Loucy (cell line): Measurements from ENCODE around the gene HAUS8.

Experiments used
- H2AFZ ChIP-seq: fragments of 200-600 bp; sonication (generic); 2 replicates; pipeline ENCODE4 v1.6.0; 2016; ENCODE audit warnings: antibody characterized with exemption, mild to moderate bottlenecking, low read length, moderate library complexity
- H3F3A ChIP-seq: fragments of 200-600 bp; 2 replicates; pipeline ENCODE4 v1.6.0; 2016; ENCODE audit warnings: antibody characterized with exemption, low read depth, mild to moderate bottlenecking
- H3K27me3 ChIP-seq: fragments of 200-600 bp; sonication (generic); 2 replicates; pipeline ENCODE4 v1.6.1; 2014; ENCODE audit warnings: low read length, mild to moderate bottlenecking; ENCODE audit not compliant: insufficient read depth, poor library complexity, severe bottlenecking
- H3K36me3 ChIP-seq: fragments of 200-600 bp; sonication (generic); 2 replicates; pipeline ENCODE4 v1.6.1; 2016; ENCODE audit warnings: low read length; ENCODE audit not compliant: insufficient read depth
- H3K4me1 ChIP-seq: fragments of 200-600 bp; sonication (generic); 2 replicates; pipeline ENCODE4 v1.5.1; 2014; ENCODE audit warnings: low read length, mild to moderate bottlenecking; ENCODE audit not compliant: insufficient read depth, poor library complexity, severe bottlenecking
- H3K4me2 ChIP-seq: fragments of 200-600 bp; sonication (generic); 2 replicates; pipeline ENCODE4 v1.6.0; 2014; ENCODE audit warnings: antibody characterized with exemption, low read length, low read depth, mild to moderate bottlenecking; ENCODE audit not compliant: poor library complexity, severe bottlenecking
- H3K4me3 ChIP-seq: fragments of 200-600 bp; sonication (generic); 2 replicates; pipeline ENCODE4 v1.5.1; 2014; ENCODE audit warnings: low read length, mild to moderate bottlenecking, mixed read lengths; ENCODE audit not compliant: poor library complexity, severe bottlenecking
- H3K79me2 ChIP-seq: fragments of 200-600 bp; sonication (generic); 2 replicates; pipeline ENCODE4 v1.6.1; 2014; ENCODE audit warnings: low read length; ENCODE audit not compliant: insufficient read depth
- H3K9ac ChIP-seq: fragments of 200-600 bp; sonication (generic); 2 replicates; pipeline ENCODE4 v1.6.0; 2014; ENCODE audit warnings: mild to moderate bottlenecking, low read depth, low read length, moderate library complexity; ENCODE audit not compliant: poor library complexity, severe bottlenecking
- H3K9me2 ChIP-seq: fragments of 200-600 bp; sonication (generic); replicated peaks from 2 replicates; pipeline ENCODE4 v1.6.1; 2016; ENCODE audit warnings: low read depth, low read length, mixed read lengths
- H3K9me3 ChIP-seq: fragments of 200-600 bp; sonication (generic); 2 replicates; pipeline ENCODE4 v1.6.1; 2014; ENCODE audit warnings: mild to moderate bottlenecking, antibody characterized with exemption, low read length, low read depth; ENCODE audit not compliant: insufficient read depth
- H4K20me1 ChIP-seq: fragments of 200-600 bp; sonication (generic); 2 replicates; pipeline ENCODE4 v1.6.0; 2014; ENCODE audit warnings: antibody characterized with exemption, low read length, mild to moderate bottlenecking; ENCODE audit not compliant: insufficient read depth, poor library complexity, severe bottlenecking
- EZH2phosphoT487 ChIP-seq: fragments of 200-600 bp; IDR thresholded peaks from 2 replicates; pipeline ENCODE4 v1.6.1; 2018; ENCODE audit warnings: antibody characterized with exemption, mild to moderate bottlenecking, moderate library complexity, borderline replicate concordance
- TF ChIP-seq, protein P1 (sequence below): fragments of 200-600 bp; sonication (generic); conservative IDR thresholded peaks from 2 replicates; pipeline ENCODE4 v1.5.1; 2014; ENCODE audit warnings: mild to moderate bottlenecking, antibody characterized with exemption, low read length

The HAUS8 gene

DNA sequence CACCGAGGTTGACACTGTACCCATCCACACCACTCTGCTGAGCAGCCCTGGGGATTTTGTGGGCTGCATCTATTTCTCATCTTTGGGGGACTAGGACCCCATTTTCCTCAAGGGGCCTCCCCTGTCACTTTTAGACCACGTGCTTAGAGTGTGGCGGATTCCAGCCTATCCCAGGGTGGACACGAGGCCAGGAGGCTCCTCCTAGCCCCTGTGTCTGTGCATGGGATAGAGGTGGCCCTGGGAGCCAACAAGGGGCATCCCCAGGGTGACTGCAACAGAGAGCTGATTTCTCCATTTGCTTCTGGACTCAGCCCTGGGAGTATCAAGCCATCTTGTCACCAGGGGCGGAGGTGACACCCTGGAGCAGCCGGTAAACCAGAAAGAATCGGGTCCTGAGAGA lies 72.8 kb downstream of the HAUS8 start:
- no peaks in the 10 kb centered on the region for H3K36me3 ChIP-seq
- H3K9ac ChIP-seq: no peak overlapping the region
- H3K9me3 ChIP-seq: peaks cover 3% of the 10 kb centered on the region; the same call in 1 of the 2 replicates
- H2AFZ ChIP-seq: peak overlapping the region; percentile 61; the same call in 1 of the 2 replicates
- H3K79me2 ChIP-seq: no peaks in the 10 kb centered on the region
- no peak overlapping the region for H3K4me3 ChIP-seq
- no peaks in the 10 kb centered on the region for H4K20me1 ChIP-seq
- peak overlapping the region; percentile 52 for H3K4me2 ChIP-seq
- H3K27me3 ChIP-seq: no peaks in the 10 kb centered on the region
- H3K4me1 ChIP-seq: peaks cover 14% of the 10 kb centered on the region
- no peaks in the 10 kb centered on the region for H3K9me2 ChIP-seq
- TF ChIP-seq, protein P1, sequence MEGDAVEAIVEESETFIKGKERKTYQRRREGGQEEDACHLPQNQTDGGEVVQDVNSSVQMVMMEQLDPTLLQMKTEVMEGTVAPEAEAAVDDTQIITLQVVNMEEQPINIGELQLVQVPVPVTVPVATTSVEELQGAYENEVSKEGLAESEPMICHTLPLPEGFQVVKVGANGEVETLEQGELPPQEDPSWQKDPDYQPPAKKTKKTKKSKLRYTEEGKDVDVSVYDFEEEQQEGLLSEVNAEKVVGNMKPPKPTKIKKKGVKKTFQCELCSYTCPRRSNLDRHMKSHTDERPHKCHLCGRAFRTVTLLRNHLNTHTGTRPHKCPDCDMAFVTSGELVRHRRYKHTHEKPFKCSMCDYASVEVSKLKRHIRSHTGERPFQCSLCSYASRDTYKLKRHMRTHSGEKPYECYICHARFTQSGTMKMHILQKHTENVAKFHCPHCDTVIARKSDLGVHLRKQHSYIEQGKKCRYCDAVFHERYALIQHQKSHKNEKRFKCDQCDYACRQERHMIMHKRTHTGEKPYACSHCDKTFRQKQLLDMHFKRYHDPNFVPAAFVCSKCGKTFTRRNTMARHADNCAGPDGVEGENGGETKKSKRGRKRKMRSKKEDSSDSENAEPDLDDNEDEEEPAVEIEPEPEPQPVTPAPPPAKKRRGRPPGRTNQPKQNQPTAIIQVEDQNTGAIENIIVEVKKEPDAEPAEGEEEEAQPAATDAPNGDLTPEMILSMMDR: no peak
- TF ChIP-seq EZH2phosphoT487: no peak
- no peaks in the 10 kb centered on the region for H3F3A ChIP-seq

GRCh38 chr19:17001603-17002183 lies 73.6 kb downstream of the HAUS8 start:
- Histone ChIP-seq H3K36me3 (no peaks in the 10 kb centered on the region), H3K9me3 (peaks cover 3% of the 10 kb centered on the region; the same call in 1 of the 2 replicates)

More at GRCh38 chr19:17001603-17002183, 73.6 kb downstream of the HAUS8 start:
- H3K79me2 ChIP-seq: no peaks in the 10 kb centered on the region
- H3K27me3 ChIP-seq: no peaks in the 10 kb centered on the region
- H3K4me3 ChIP-seq: peak overlapping the region; percentile 17
- H2AFZ ChIP-seq: peak overlapping the region; percentile 61
- no peaks in the 10 kb centered on the region for H3K9me2 ChIP-seq
- H3K9ac ChIP-seq: no peak overlapping the region
- H4K20me1 ChIP-seq: no peaks in the 10 kb centered on the region
- no peak for TF ChIP-seq EZH2phosphoT487
- TF ChIP-seq, protein P1: no peak
- peaks cover 14% of the 10 kb centered on the region for H3K4me1 ChIP-seq
- no peaks in the 10 kb centered on the region for H3F3A ChIP-seq
- peak overlapping the region; percentile 52 for H3K4me2 ChIP-seq
